A549 treated with dexamethasone at 1 μM for 4 hours (cell line): ENCODE data around the gene GPRASP1. TPM values are rescaled to one million over a fixed set of nuclear protein-coding genes. Genes with fewer than 3 reads are reported as not detected.

ENCODE experiments used
- total RNA-seq: library from RNA; stranded (reverse); fragments of 200-300 nt; extraction: Qiagen RNA extraction; gene quantifications from 5 replicates; pipeline ENCODE4 v1.2.3, GENCODE V29; 2022

GPRASP1 gene, protein sequence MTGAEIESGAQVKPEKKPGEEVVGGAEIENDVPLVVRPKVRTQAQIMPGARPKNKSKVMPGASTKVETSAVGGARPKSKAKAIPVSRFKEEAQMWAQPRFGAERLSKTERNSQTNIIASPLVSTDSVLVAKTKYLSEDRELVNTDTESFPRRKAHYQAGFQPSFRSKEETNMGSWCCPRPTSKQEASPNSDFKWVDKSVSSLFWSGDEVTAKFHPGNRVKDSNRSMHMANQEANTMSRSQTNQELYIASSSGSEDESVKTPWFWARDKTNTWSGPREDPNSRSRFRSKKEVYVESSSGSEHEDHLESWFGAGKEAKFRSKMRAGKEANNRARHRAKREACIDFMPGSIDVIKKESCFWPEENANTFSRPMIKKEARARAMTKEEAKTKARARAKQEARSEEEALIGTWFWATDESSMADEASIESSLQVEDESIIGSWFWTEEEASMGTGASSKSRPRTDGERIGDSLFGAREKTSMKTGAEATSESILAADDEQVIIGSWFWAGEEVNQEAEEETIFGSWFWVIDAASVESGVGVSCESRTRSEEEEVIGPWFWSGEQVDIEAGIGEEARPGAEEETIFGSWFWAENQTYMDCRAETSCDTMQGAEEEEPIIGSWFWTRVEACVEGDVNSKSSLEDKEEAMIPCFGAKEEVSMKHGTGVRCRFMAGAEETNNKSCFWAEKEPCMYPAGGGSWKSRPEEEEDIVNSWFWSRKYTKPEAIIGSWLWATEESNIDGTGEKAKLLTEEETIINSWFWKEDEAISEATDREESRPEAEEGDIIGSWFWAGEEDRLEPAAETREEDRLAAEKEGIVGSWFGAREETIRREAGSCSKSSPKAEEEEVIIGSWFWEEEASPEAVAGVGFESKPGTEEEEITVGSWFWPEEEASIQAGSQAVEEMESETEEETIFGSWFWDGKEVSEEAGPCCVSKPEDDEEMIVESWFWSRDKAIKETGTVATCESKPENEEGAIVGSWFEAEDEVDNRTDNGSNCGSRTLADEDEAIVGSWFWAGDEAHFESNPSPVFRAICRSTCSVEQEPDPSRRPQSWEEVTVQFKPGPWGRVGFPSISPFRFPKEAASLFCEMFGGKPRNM (N-terminal part only)
- total RNA-seq, result 0.24 to 0.35 TPM (median 0.26 TPM) in 5 replicates

DNA sequence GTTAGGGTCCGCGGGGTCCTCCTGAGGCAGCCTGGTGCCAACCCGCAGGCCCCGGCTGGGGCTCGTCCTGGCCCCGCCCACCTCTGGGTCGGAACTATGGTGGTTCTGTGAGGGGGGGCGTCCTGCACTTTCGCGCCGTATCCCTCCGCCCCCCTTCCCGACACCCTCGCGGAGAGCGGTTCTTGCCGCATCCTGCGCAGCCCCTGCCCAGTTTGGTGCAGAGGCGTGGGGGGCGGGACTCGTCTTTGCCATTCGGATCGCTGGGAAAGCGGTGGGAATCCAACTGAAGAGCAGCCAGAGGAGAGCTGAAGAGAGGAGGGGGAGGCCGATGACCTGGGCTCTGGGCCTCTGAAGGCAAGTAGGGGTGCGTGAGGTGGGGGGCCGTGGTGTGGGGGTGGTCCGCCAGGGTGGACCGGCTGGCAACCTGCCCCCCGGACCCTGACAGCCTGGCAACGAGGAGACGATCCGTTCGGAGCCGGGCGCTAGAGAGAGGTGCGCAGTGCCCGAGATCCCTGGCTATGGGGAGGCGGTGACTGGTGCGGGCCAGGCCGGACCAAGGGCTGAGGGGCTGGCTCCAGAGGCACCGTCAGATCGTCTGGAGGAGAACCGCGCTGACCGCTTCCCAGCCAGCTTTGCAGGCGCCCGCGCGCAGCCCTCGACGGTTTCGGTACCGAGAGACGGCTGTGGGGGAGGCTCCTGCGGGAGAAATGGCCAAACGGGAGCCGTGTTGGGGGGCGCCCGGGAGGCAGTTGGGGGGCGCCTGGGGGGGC, at the start of gene GPRASP1:
Gene GPRASP1 (plus strand): TSS at position 242 of the 770 bp plus-strand sequence. CDS start 2,431 bp downstream, outside the sequence.

Other genes with a start within 250 kb of the GPRASP1 start
- gene NXF2B, start 211.5 kb upstream of the GPRASP1 start, total RNA-seq, result not detected in 5 replicates
- gene TCP11X2, start 179.7 kb upstream of the GPRASP1 start, total RNA-seq, result not detected in 5 replicates
- 0.34 to 1.6 TPM (median 0.55 TPM) in 5 replicates for gene TMSB15A, start 134.7 kb upstream of the GPRASP1 start, total RNA-seq
- gene ARMCX5, start 52.0 kb upstream of the GPRASP1 start, total RNA-seq, result 9.0 to 13.7 TPM (median 9.7 TPM) in 5 replicates
- 4.3 to 6.2 TPM (median 5.5 TPM) in 5 replicates for gene GPRASP2, start 61.0 kb downstream of the GPRASP1 start, total RNA-seq
- 2.9 to 3.8 TPM (median 3.5 TPM) in 5 replicates for gene GPRASP3, start 69.3 kb downstream of the GPRASP1 start, total RNA-seq